NCI-H1092 treated with DMSO at 0.1 percent for 48 hours (cell line): Measurements from ENCODE around the gene WFDC5.
"Not testable (repeated sequence)": the region's sequence is repeated elsewhere in the genome, so short reads cannot be mapped to it uniquely, and the experiment has no call there.

Experiments used
- DNase-seq: peaks from one replicate; lab custom pipeline; 2025; lab: John Stamatoyannopoulos, UW

Gene WFDC5, protein sequence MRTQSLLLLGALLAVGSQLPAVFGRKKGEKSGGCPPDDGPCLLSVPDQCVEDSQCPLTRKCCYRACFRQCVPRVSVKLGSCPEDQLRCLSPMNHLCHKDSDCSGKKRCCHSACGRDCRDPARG

DNA sequence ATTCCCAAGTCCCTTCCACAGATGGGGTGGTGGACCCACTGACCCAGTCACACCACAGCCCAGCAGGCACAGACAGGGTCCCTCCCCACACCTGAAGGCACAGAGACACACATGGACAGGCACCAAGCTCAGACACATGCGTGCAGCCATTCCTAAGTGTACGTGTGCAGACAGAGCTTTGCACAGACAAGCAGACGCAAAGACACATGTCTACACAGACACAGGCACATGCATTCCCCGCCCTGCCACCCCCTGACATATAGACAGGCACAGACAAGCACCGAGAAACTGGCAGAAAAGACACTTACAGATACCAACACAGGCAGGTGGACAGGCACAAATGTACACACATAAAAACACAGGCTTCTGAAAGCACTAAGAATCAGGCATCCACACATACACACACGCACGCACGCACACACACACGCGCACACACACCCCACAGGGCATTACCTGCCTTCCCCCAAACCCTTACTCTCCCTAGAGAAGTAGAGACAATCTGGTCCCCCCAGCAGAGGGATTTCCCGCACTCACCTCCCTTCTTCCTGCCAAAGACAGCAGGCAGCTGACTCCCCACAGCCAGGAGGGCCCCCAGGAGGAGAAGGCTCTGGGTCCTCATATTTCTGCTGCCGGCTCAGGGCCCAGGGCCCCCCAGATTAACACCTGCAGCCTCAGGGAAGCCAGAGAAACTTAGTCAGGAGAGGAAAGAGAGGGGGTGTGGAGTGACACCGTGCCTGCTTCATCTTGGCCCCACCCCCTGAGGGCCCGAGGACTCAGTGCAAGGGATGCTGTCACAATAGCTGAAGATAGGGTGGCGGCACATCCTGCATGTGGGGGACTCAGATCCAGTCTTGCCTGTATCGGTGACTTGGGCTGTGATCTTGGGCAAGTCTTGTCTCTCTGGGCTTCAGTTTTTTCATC lies at the start of gene WFDC5:
Gene WFDC5, minus strand, starts transcription at position 710 of the 921 bp plus-strand sequence. Its CDS starts 91 bp downstream, at position 619.
- DNase-seq, result no peak

DNA sequence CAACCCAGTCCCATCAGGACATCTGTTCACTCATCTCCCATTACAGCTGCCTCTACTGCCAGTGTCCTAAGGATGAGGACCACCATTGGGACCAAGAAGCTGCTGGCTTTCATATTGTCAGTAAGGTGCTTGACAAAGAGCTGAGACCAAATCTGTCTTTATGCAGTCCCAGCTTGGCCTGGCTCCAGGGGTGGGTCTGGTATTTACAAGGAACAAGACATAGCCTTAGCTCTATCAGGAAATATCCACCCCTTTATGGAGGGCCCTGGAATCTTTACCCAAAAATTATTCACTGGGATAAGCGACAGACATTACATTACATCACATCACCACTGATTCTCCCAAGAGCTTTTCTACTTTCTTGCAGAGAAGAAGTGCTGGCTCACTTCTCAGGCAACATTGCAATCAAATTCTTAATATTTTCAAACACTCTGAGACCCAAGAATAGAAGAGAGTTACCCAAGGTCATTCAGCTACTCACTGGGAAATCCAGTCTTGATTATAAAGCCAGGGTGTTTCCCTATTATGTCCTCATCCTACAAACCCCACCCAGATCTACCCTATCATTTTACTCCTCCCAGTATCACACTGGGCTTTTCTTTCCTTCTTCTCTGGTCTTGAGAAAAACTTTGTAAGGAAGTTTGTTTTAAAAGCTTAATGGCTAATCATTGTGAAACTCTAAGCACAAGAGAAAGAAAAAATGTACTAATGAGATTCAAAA lies 48.3 kb upstream of the WFDC5 start:
- no peak for DNase-seq

DNA sequence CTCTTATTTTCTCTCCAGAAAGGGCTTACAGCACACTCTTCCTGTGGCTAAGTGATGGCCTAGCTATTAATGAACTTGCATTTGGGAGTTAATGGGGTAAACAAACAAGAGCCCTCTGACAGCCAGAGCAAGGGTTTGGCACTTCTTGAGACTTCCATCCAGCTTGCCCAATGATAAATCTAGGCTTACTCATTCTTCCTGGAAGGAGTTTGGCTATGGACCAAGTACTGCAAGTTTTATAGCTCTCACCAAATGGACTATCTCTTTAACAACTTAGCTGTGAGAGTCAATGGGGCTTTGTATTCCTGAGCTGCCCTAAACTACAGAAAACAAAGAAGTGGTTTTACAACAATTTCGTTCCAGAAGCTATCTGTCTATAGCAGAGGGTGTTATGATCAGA lies 43.0 kb upstream of the WFDC5 start:
- DNase-seq, result no peak

DNA sequence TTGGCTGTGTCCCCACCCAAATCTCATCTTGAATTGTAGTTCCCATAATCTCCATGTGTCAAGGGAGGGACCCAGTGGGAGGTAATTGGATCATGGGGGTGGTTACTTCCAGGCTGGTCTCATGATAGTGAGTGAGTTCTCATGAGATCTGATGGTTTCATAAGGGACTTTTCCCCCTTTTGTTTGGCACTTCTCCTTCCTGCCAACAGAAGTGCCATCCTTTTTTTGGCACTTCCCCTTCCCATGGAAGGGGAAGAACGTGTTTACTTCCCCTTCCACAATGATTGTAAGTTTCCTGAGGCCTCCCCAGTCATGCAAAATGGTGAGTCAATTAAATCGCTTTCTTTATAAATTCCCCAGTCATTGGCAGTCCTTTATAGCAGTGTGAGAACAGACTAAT lies 41.7 kb upstream of the WFDC5 start:
- DNase-seq, result no peak

DNA sequence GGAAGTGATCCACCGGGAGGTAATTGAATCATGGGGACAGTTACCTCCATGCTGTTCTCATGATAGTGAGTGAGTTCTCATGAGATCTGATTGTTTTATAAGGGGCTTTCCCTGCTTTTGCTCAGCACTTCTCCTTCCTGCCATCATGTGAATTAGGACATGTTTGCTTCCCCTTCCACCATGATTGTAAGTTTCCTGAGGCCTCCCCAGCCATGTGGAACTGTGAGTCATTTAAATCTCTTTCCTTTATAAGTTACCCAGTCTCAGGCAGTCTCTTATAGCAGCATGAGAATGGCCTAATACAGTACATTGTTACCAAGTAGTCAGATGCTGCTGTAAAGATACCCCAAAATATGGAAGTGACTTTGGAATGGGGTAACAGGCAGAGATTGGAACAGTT lies 39.8 kb upstream of the WFDC5 start:
- not testable (repeated sequence) for DNase-seq

DNA sequence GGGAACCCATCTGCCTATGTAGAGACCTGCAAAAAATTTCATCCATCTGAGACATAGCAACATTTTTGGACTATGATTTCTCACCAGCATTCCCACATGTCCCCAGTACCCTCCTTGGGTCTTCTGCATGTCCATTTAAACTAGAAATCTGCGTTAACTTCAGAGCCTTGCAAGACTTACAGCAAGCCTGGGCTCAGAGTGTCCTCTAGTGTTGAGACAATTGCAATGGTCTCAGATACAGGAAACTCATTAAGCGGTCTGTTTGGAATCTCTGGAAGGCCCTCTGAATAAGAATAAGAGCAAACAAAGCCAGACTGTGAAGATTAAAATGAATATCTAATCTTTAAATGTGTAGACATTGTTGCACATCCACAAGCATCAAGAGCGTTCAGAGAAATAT lies 39.2 kb upstream of the WFDC5 start:
- no peak for DNase-seq

DNA sequence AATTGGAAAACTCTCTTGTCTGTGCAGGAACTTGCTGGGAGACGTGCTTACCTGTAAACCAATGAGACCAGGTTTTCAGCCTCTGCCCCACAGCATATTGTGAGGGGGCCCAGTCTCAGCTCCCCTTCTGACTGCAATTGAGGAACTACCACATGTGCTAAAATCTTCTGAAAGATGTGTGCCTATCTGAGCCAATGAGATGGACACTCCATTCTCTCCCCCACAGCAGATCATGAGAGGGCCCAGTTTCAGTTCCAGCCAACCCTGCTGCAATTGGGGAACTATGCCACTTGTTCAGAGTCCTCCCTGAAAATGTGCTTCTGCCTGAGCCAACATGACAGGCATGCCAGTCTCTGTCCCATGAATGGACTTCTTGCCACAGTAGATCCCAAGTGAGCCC lies 38.8 kb upstream of the WFDC5 start:
- no peak for DNase-seq

DNA sequence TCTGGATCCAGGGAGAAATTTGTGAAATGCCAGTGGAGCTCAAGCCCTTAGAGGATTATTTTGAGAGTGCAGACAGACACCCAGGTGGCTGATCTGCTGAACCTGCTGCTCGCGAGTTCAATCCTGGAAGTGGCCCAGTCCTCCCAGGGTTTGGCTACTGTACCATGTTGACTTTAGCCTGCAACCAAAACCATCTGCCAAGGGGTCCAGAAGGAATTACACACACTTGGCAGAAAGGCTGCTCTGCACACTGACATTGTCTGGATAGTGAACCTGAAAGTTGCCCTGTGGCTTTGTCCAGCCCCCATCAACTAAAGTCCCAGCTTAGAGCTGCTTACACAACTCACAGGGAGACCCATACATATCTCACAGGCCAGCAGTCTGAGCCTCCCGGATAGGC lies 38.2 kb upstream of the WFDC5 start:
- DNase-seq, result no peak

DNA sequence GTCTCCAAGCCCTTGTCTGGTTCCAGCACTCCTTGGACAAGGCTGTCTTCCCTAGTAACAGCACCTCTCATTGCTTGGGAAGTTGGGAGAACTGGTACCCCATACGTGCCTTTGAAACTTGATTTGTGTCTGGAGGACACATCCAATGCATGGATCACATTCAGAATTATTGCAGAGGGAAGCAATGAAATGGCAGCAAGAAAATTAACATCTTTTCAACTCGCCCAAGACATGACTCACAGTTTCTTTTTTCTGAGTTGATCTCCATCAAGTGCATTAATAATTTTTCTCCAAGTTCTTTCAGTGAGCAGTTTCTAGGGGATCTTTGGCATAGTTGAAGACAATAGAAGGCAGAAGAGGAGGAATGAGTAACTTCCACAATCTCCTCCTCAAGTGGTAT lies 37.4 kb upstream of the WFDC5 start:
- no peak for DNase-seq

DNA sequence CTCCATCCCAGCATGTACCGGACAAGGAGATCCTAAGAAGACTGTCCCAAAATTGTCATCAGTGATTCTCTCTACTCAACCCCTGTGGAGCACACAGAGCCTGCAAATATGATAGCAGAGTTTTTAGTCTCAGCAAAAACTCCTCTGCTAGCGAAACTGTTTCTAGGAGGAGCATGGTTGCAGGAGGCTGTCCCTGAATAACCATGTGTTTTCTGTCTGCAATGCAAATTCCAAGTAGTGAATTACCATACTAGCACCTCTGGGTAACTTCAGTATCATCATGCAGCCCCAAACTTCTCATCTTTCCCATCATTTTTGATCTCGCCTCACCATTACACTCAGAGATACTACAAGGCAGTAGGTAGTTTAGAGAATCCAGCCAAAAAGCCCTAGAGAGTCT lies 34.1 kb upstream of the WFDC5 start:
- DNase-seq, result no peak

DNA sequence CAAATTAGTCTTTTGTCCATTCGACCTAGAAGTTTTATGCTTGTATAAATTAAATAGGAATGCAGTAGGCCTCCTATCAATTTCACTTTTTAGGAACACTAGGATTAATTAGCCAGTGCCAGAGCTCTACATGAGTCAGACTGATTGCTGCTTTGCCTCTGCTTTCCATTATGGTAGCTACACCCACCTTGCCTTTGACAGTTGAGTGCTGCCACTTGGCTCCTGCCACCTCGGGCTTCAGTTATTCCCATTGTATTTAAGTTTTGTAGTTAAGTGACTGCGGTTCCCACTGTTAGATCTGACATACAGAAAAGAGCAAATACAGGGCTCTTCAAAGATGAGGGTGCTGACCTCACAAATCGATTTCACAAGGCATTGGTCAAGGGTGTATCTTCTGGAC lies 25.9 kb upstream of the WFDC5 start:
- DNase-seq, result no peak

DNA sequence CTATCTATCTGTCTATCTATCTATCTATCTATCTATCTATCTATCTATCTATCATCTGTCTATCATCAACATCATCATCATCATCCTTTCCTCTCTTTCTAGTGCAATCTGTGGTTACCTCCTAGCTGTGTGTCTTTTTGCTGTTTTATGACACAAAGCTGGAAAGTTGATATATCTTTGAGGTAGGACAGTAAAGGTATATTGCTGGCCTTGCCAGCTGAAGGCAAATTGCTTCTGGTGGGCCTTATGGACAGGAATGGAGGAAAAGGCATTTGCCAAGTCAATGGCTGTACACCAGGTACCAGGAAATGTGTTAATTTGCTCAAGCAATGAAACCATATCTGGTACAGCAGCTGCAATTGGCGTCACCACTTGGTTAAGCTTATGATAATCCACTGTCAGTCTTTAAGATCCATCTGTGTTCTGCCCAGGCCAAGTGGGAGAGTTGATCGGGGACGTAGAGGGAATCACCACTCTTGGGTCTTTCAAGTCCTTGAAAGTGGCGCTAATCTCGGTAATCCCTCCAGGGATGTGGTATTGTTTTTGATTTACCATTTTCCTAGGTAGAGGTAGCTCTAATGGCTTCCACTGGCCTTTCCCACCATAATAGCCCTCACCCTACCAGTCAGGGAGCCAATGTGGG lies 24.9 kb upstream of the WFDC5 start:
- DNase-seq, result not testable (repeated sequence)

DNA sequence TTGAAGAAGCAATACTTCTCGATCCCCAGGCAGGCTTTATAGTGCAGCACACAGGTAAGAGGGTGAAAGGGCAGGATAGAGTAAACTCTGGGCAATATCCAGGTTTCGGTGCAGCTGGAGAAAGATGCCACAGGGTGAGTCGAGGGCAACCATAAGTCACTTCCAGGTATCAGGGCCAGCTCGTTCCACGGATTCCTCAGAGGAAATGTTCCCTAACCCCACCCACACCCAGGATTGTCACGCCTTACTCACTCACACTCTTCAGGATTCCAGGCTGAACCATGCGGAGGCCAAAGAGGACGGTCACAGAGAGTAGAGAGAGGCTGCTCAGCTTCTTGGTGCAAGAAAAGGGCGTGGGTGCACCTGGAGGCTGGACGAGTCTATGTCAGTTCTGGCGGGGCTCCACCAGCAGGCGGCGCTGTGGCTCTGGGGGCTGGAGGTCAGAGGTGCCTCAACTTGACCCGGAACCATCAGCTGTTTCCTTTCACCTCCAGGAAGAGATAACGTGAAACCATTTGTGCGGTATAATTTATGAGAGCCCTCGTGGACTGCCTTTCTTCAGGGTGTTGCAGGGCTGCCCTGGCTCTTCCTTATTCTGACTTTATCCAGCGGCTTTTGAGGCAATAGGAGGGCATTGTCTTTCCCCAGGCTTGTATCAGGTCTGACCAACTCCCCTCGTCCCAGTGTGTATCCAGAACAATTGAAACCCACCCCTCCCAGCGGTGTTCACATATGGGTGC lies 23.8 kb upstream of the WFDC5 start:
- no peak for DNase-seq

DNA sequence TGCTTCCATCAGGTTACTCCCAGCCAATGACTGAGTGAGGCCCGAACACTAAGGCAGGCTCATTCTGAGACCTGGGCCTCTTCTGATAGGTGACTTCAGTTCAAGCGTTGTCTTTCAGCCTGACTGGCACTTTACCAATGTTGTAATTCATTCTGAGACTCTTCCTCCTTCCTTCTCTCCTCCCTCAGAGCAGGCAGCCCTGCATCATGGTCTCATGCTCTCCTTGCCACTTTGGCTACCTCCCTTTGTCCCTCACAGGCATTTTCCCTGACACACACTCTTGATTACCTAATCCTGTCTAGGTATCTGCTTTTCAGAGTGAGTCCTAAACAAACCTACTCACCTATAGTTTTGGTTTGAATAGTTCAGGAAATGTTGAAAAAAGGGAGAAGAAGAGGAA lies 21.9 kb upstream of the WFDC5 start:
- DNase-seq, result no peak

DNA sequence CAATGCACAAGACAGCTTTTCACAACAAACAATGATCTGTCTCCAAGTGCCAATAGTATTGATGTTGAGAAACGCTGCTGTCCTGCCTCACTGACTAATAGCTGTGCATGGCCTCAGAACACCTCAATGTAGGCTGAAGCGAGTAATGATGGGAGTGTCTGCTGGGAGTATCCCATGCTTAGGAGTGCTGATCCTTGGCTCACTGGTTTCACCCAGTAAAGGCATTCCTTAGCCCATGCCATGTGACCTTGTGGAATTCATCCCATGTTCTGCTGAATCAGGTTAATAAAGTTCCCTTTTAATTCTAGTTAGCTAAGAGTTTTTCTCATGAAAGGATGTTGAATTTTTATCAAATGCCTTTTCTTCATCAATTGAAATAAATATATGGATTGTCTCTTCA lies 13.1 kb upstream of the WFDC5 start:
- DNase-seq, result no peak

DNA sequence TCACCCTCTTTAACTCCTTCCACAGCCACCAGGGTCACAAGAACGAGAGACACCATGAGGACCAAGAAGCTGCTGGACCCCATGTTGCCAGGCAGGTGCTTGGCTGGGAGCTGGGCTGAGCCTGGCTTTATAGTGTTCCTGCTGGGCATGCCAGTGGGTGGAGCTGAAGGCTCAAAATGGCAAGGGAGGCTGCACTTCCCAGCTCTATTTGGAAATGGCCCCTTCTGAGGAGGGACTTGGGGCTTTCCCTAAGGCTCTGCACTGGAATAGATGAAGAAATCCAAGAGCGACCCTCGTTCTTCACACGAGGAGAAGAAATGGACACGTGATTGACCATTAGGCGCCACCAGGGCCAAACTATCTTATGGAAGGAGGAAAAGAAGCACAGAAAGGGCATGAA lies 9.4 kb upstream of the WFDC5 start, which contains the start of gene WFDC12:
Gene WFDC12, minus strand, starts transcription at position 101 of the 400 bp plus-strand sequence. Its CDS starts 18 bp downstream, at position 83.
- DNase-seq, result no peak

DNA sequence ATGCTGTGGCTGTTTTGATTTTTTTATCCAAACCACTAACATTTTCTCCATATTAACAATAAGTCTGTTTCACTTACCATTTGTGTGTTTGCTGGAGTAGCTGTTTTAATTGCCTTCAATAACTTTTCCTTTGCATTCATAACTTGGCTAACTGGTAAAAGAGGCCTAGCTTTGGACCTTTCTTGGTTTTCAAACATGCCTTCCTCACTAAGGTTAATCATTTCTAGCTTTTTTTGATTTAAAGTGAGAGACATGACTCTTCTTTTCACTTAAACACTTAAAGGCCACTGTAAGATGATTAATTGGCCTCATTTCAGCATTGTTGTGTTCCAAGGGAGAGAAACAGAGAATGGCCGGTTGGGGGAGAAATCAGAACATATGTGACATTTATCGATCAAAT lies 6.4 kb upstream of the WFDC5 start:
- DNase-seq, result no peak

DNA sequence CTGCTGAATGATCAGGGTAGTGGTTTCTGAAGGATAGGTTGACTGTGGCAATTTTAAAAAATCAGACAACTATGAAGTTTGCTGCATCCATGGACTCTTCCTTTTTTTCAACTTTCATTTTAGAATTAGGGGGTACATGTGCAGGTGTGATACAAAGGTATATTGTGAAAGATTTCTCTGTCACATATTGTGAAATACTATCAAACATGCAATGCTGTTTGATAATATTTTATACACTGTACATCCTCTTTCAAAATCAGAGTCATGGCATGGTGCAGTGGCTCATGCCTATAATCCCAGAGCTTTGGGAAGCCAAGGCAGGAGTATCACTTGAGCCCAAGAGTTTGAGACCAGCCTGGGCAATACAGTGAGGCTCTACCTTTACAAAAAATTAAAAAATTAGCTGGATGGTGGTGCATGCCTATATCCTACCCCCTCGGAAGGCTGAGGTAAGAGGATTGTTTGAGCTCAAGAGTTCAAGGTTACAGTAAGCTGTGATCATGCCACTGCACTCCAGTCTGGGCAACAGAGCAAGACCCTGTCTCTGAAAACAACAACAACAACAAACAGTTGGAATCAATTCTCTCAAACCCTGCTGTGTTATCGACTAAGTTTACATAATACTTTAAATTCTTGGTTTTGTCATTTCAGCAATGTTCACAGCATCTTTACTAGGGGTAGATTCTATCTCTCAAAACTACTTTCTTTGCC lies 4.7 kb upstream of the WFDC5 start:
- no peak for DNase-seq

DNA sequence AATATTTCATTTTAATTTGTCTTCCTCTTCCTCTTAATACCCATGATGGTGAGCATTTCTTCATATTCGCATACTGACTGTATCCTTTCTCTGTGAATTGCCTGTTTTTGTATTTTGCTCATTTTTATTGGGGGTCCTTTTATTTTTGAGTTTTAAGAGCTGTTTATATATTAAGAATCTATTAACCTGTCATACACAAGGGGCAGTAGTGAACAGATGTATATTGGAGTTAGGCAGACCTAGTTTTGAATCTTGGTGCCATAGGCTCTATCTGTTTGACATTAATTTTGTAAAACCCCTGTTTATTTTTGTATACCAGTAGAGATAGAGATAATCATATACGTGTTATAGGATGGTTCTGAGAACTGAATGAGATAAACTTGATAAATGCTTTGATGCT lies 3.1 kb upstream of the WFDC5 start:
- DNase-seq, result no peak

DNA sequence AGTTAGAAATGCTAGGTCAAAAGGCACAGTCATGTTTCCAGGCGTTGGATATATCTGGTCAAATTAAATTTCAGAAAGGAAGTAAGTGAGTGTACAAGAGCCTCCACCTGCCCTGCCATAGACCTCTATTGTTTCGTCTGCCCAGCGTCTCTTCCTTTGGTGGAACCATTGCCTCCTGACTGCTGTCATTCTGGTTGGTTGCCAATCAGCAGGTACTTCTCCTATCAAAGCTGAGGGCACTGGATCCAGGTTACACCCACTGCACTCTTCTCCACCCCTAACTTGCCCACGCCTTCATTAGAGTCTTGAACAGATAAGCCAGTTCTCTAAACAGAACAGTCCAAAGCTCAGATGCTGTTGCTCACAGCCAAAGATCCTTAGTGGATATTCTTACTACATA lies 2.6 kb upstream of the WFDC5 start:
- DNase-seq, result no peak

DNA sequence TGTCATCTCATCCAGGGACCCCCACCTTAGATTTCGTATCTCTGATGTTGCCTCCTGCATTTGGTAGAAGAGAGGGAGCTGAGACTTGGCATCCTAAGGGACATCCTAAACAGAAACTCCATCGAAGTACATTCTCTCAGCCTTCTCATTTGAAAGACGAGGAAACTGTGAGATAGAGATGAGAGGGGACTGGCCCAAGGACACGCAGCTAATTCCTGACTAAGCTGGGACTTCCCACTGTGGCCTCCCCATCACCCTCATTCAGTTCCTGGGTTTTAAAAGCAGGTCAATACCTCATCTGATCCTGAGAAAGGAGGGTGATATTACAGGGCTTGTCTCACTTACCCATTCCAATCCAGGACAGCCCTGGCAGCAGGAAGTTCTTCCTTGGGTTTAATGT lies 855 bp upstream of the WFDC5 start:
- no peak for DNase-seq
